Activated CD8-positive, alpha-beta memory T cell treated with anti-CD3 and anti-CD28 coated beads, Interleukin-2, amount 50 U/mL, for 1 hour (primary cell): Measurements from ENCODE around the gene GPR39.

Experiments used
- DNase-seq: peaks from one replicate; pipeline ENCODE4 v3.0.0-alpha.2; 2020; ENCODE audit errors: extremely low read depth

The GPR39 gene

GRCh38 chr2:132564065-132564464 is 147.5 kb downstream of the GPR39 start:
- DNase-seq, result no peak

DNA sequence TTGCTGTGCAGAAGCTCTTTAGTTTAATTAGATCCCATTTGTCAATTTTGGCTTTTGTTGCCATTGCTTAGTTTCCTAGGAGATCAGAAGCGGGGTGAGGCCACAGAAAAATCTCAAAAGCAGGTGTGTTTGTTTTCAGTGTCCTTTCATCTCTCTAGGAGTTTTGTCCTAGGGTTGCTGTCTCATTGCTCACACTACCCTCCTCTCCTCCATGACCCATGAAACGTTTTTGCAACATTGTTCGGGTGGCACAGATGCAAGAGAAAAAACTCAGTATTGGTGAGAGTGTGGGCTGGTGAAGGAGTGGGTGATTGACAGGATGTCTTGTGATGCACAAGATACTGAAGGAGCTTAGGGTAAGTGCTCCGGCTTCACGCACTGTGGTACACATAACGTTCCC is 149.8 kb downstream of the GPR39 start:
- DNase-seq, result no peak

DNA sequence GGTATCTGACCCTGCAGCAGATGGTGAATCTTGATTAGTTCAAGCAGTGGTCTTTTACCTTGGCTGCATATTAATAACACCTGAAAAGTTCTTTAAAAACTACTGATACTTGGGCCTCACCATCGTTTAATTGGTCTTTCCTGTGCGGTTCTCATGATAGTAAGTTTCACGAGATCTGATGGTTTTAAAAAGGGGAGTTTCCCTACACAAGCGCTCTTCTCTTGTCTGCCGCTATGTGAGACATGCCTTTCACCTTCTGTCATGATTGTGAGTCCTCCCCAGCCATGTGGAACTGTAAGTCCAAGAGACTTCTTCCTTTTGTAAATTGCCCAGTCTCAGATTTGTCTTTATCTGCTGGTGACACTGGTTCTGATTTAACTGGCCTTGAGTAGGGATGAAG is 151.1 kb downstream of the GPR39 start:
- DNase-seq, result no peak

- no peak for DNase-seq
Measured at GRCh38 chr2:132568656-132569055, 152.1 kb downstream of the GPR39 start.

DNA sequence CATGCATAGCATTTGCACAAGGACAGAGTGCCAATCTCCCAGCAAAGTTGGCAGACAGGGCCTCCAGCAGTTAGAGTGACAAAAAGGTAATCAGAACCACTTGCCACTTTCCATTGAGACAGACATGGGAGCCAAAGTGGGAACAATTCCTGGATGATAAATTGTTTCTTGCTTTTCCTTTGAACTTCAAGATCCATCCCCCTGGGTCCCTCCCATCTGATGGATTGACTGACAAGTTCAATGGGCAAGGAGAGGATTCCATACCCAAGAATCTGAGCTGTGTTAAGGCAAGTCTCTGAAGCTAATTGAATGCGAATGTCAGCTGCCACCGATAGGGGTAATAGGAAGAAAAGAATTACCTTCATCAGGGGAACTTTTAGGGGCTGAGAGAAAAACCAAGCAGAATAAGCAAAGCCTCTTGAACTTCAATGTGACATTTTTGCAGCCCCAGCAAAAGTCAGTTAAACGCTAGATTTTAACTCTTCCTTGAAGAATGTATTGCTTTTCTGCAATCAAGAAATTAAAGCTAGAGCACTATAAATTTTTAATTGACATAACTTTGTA is 156.9 kb downstream of the GPR39 start:
- no peak for DNase-seq

- no peak for DNase-seq
Measured at GRCh38 chr2:132577686-132578085, 161.1 kb downstream of the GPR39 start.

- DNase-seq, result no peak
Measured at GRCh38 chr2:132581591-132581990, 165.0 kb downstream of the GPR39 start.

- DNase-seq, result no peak
Measured at GRCh38 chr2:132581991-132582738, 165.6 kb downstream of the GPR39 start.

DNA sequence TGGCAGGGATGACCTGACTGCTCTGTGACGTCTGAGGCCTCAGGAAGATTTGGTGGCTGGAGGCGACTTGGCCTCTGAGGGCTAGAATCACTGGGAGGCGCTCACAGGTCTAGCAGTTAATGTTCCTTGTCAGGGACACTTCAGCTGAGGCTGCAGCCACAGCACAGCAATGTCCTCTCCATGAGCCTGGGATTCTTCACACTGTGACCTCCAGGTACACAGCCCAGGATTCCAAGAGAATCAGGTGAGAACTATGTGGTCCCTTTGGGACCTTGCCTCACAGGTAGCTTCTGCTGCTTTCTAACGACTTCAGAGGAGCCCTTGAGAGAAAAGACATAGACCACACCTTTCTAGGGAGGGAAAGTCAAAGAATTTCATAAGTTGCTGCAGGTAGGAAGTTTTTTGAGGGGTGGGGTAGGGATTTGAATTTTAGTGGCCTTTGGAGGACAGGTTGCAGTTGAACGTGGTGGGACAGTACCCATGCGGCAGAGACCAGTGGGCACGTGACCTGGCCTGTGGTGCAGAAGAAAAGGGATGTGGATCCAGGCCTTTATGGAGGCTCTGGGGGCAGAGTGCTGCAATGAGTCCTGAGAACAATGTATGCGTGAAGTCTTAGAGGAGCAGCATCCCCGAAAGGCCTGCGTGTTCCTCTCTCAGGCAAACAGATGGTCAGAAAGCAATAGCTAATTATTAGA is 167.2 kb downstream of the GPR39 start:
- no peak for DNase-seq

- DNase-seq, result no peak
Measured at GRCh38 chr2:132584976-132585817, 168.6 kb downstream of the GPR39 start.

GRCh38 chr2:132586101-132586511 is 169.5 kb downstream of the GPR39 start:
- DNase-seq, result no peak

- no peak for DNase-seq
Measured at GRCh38 chr2:132586835-132587234, 170.2 kb downstream of the GPR39 start.

DNA sequence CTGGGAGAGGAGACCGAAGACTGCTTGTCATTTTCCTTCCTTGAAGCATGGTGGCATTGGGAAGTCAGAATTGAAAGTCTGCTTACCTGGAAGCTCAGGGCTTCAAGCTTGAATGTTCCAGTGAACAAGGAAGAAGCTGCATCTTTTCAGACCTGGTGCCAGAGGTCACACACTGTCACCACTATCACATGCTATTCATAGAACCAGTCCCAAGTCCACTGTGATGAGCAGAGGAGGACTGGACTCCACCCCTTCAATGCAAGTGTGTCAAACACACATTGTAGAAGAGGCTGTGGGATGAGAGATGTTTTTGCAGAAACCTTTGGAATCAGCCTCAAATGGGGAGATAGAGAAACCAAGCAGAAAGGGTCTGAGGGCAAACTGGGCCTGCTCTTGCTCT is 172.0 kb downstream of the GPR39 start:
- DNase-seq, result no peak

- DNase-seq, result no peak
Measured at GRCh38 chr2:132589111-132589830, 172.7 kb downstream of the GPR39 start.

DNA sequence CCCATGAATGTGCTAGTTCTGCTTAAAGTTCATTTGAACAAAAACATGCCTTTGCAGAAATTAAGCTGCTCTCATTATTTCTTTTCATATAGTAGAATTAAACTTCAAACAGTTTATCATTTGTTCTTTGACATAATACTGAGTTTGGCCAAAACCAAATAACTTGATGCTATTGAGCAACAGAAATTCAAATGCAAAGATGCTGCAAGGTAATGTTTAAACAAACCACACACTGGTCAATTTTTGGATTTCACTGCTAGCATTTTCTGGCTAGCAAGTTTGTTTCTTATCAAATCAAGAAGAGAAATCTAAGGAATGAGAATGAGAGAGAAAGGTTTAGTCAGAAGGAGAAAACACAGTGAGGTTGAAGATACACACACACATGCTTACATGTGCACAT is 173.4 kb downstream of the GPR39 start:
- no peak for DNase-seq

DNA sequence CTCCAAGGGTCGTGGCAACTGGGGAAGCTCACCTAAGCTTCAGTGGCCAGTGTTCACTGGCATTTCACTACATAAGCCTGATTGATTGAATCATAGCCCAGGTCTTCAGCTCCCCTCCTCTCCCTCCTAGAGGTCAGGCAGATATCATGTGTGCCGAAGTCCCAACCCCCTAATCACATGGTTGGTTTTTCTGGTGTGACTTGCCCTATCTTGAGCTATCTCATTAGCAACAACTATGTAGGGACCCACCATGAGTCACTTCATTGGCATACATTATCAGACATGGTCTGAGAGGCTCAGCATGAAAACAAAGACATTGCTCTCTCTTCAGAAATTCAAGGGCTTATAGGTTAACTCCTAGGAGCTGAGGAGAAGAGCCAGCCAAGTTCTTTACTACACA is 176.6 kb downstream of the GPR39 start:
- DNase-seq, result no peak

DNA sequence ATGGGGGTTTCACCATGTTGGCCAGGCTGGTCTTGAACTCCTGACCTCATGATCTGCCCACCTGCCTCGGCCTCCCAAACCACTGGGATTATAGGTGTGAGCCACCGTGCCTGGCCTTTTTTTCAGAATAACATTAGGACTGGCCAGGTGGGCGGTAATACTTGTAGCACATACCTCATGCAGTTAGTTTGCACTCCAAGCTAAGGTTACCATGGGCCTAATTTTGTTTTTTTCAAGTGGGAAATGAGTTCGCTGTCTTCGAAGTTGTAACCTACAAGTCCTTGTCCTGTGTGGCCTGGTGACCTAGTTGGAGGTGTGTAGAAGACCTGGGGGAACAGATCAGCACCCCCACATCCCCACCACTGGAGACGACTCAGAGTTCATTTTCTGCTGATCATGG is 178.6 kb downstream of the GPR39 start:
- no peak for DNase-seq

- no peak for DNase-seq
Measured at GRCh38 chr2:132595693-132596092, 179.1 kb downstream of the GPR39 start.

DNA sequence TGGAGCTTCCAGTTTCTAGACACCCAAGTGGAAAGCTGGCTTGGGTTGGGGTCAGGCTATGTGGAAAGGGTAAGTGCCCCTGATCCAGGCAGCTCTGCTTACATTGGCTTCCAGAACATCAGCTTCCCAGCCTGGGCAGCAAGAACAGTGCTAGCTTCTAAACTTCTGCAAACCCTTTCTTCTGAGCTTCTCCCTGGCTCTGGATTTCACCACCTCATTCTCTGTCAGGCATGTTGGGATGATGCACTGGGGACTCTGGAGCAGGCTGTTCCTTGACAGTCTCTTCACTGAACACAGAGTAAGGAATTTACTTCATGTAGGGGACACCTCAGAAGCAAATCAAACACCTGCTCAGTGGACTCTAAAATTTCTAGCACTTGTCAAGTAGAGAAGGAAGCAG is 180.6 kb downstream of the GPR39 start:
- no peak for DNase-seq

- no peak for DNase-seq
Measured at GRCh38 chr2:132597831-132598230, 181.2 kb downstream of the GPR39 start.

- no peak for DNase-seq
Measured at GRCh38 chr2:132598536-132598935, 181.9 kb downstream of the GPR39 start.

GRCh38 chr2:132599556-132599955 is 183.0 kb downstream of the GPR39 start:
- DNase-seq, result no peak
